GM19397 (cell line): ENCODE measurements around the gene OLFML1.

Experiments
- ATAC-seq: cut with Tn5 transposase; IDR thresholded peaks from one replicate; pipeline ENCODE4 v1.9.1; 2021; ENCODE audit warnings: mild to moderate bottlenecking, moderate library complexity; ENCODE audit not compliant: unreplicated experiment

The OLFML1 gene

DNA sequence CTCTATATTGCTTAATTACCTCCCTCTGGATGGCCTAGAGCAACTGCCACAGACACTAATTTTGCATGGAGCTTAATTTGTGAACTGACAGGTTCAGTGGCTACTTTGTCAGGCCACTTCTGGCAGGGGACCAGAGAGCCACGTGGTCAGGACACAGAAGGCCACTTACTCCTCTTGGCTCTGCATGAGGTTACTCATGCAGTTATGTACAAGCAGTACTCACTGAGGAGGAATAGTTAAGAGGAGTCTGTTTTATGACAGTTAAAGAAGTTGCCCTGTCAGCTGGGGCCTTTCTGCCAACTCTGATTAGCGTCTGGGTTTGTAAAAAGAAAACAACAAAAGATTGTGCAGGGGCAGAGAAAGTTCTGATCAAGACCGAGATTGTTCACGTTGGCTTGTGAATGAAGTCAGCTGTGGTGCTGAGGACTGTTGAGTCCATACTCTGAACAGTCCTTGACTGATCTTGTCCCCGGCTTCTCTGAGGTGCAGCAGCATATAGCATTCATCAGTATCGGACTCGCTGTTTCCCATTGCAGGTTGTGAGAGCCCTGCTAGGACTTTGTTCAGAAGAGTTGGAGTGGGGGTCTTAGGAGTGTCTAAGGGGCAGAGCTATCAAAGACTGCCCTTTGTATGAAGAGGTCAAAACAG lies 69.9 kb downstream of the OLFML1 start:
- ATAC-seq: no peak

DNA sequence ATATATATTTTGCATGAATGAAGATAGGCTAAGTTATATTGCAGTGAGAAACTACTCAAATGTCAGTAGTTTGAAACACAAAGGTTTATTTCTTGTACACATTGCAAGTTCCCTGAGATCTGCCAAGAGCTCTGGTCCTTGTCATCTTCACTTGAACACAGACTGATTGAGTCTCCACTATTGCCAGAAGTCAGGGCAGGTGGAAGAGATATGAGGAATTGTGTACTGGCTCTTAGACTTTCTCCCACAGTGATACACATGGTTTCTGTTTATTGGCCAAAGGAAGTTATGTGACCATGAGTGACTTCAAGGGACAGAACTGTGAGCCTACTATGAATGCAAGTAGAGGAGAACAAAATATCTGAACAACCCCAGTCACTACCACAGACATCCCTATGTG lies 72.7 kb downstream of the OLFML1 start:
- ATAC-seq: no peak

DNA sequence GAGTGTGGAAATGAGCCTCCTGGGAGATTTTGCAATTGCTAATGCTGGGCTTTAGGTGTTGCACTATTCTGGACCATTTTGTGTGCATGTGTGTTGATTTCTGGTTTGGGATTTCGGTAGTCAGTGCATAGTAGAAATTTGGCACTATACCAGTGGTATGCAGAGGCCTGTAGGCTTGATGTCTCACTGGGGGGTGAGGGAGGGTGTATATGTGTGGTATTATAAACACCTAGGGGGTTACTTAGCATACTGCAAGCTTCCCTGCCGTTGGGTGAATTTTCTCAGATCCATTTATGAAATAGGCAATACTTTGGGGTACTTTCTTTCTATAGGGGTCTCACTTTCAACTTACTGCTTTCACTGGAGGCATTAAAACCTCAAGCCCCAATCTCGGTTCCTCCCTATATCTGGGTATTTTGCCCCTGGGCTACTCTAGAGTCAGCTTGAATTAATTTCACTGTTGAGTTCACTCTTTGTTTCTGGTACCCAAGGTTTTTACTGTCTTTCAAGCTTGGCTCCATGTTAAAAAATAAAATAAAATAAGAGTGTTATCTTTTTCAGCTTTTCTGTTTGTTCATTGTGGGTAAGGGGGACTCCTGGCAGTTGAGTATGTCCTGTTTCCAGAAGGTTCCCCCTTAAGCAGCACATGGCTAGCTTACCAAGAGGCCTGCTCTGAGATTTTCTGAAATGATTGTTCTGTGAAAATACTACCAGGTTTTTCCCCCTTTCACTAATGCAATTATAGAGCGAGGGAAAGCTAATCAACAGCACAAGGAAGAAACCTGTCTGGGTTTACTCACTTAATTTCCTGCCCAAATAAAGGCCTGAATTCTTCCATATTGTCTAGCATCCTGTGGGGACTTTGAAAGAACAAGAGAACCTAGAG lies 74.3 kb downstream of the OLFML1 start:
- ATAC-seq: no peak
